Osteocyte (in vitro differentiated cells): Measurements from ENCODE around the gene THSD7A. TPM values are rescaled to one million over a fixed set of nuclear protein-coding genes. Genes with fewer than 3 reads are reported as not detected.

ENCODE experiments used
- DNase-seq: peaks from one replicate; pipeline ENCODE4 v3.0.0; 2021; ENCODE audit warnings: mixed read lengths; ENCODE audit not compliant: unreplicated experiment; ENCODE audit errors: extremely low spot score
- H3K27ac Mint-ChIP-seq: one replicate; pipeline ENCODE4 v1.8.0; 2021; ENCODE audit warnings: mild to moderate bottlenecking, mixed read lengths; ENCODE audit not compliant: unreplicated experiment
- H3K27me3 Mint-ChIP-seq: one replicate; pipeline ENCODE4 v1.8.0; 2021; ENCODE audit warnings: mixed read lengths; ENCODE audit not compliant: unreplicated experiment
- H3K36me3 Mint-ChIP-seq: one replicate; pipeline ENCODE4 v1.8.0; 2021; ENCODE audit warnings: mixed read lengths; ENCODE audit not compliant: unreplicated experiment
- H3K4me1 Mint-ChIP-seq: one replicate; pipeline ENCODE4 v1.8.0; 2021; ENCODE audit warnings: mixed read lengths; ENCODE audit not compliant: unreplicated experiment
- H3K4me3 Mint-ChIP-seq: one replicate; pipeline ENCODE4 v1.8.0; 2021; ENCODE audit warnings: mild to moderate bottlenecking, moderate library complexity, mixed read lengths; ENCODE audit not compliant: unreplicated experiment
- H3K9me3 Mint-ChIP-seq: one replicate; pipeline ENCODE4 v1.8.0; 2021; ENCODE audit warnings: mixed read lengths; ENCODE audit not compliant: unreplicated experiment
- CTCF ChIP-seq: fragments of 200-600 bp; sonication (generic); IDR thresholded peaks from 2 replicates; pipeline ENCODE4 v1.5.0; 2021; ENCODE audit warnings: antibody characterized with exemption, mild to moderate bottlenecking, moderate library complexity
- total RNA-seq: library from RNA; stranded (reverse); gene quantifications from 2 replicates; pipeline ENCODE4 v1.2.1, GENCODE V29; 2021

THSD7A gene
- total RNA-seq, 1 donor from 2014 or later: 2.0 TPM

DNA sequence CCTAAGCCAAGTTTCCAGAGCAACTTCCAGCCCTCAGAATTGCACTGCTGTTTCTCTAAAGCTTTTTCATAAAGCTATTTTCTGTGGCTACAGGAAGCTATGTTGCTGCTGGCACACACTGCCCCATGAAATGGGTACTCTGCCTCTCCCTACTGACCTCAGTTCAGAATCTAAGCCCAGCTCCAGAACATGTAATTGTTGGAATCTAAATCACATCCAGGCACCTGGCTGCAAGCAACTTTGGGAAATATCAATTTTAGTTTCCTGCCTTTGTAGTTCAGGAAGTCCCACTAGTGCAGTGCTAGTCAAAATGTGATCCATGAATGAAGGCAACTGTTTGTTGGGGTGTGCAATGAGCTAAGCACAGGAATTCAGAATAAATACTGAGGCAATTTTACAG lies 226.2 kb downstream of the THSD7A start:
- H3K27ac Mint-ChIP-seq: no peak overlapping the region
- peaks cover 5% of the 10 kb centered on the region for H3K9me3 Mint-ChIP-seq
- TF ChIP-seq CTCF: no peak

GRCh38 chr7:11604505-11604904 lies 227.5 kb downstream of the THSD7A start:
- H3K27ac Mint-ChIP-seq: no peak overlapping the region
- no peak for DNase-seq
- H3K4me1 Mint-ChIP-seq: no peaks in the 10 kb centered on the region
- TF ChIP-seq CTCF: no peak
- H3K36me3 Mint-ChIP-seq: no peaks in the 10 kb centered on the region
- no peak overlapping the region for H3K4me3 Mint-ChIP-seq
- H3K27me3 Mint-ChIP-seq: no peaks in the 10 kb centered on the region
- peaks cover 5% of the 10 kb centered on the region for H3K9me3 Mint-ChIP-seq

More for the DNA sequence above, 226.2 kb downstream of the THSD7A start:
- H3K27me3 Mint-ChIP-seq: no peaks in the 10 kb centered on the region
- no peaks in the 10 kb centered on the region for H3K4me1 Mint-ChIP-seq
- H3K4me3 Mint-ChIP-seq: no peak overlapping the region
- DNase-seq: no peak
- H3K36me3 Mint-ChIP-seq: no peaks in the 10 kb centered on the region

DNA sequence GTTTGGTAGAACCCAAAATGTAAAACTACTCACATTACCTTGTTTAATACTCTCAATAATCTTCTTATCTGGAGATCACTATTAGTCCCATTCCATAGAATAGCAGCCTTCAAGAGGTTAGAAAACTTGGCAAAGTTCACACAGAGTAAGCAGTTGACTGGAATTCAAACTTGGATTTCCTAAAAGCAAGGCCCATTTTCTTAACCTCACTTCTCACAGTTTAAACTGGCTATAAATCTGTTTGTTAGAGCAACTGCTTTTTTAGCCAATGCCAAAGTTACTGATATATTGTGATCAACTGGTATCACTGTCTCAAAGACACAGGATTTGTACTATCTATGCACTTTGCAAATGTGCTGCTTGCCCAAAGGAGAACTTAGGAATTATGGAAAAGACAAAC lies 230.2 kb downstream of the THSD7A start:
- Mint-ChIP-seq H3K4me3 (no peak overlapping the region), H3K27me3 (no peaks in the 10 kb centered on the region), H3K4me1 (no peaks in the 10 kb centered on the region), H3K27ac (no peak overlapping the region), H3K36me3 (no peaks in the 10 kb centered on the region), H3K9me3 (peaks cover 8% of the 10 kb centered on the region)
- DNase-seq: no peak
- TF ChIP-seq CTCF: no peak

- Mint-ChIP-seq H3K36me3 (no peaks in the 10 kb centered on the region), H3K4me1 (no peaks in the 10 kb centered on the region), H3K27me3 (peaks cover 2% of the 10 kb centered on the region), H3K9me3 (peaks cover 6% of the 10 kb centered on the region), H3K27ac (no peak overlapping the region), H3K4me3 (no peak overlapping the region)
- DNase-seq: no peak
- no peak for TF ChIP-seq CTCF
These were observed 238.7 kb downstream of the THSD7A start for GRCh38 chr7:11593322-11593721.

DNA sequence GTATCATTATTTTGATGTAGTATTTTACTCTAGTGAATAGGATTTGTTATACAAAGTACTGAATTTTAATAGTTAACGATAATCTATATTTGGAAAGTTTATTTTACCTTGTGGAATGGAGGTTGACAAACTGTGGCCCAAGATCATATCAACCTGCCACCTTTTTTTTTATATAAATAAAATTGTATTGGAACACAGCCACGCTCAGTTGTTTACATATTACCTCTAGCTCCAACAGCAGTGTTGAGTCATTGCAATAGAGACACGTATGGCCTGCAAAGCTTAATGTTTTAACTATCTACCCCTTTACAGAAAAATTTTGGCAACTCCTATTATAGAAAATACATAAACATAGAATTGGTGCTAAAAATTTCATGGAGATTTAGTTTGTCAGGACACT lies 239.3 kb downstream of the THSD7A start:
- no peaks in the 10 kb centered on the region for H3K36me3 Mint-ChIP-seq
- H3K27me3 Mint-ChIP-seq: peaks cover 2% of the 10 kb centered on the region
- no peak for DNase-seq
- no peak for TF ChIP-seq CTCF
- no peak overlapping the region for H3K27ac Mint-ChIP-seq
- no peak overlapping the region for H3K4me3 Mint-ChIP-seq
- H3K9me3 Mint-ChIP-seq: peaks cover 3% of the 10 kb centered on the region
- no peaks in the 10 kb centered on the region for H3K4me1 Mint-ChIP-seq
